GM12891 (cell line): Measurements from ENCODE around the gene RBM34.

Source experiments
- PAX5 ChIP-seq: IDR thresholded peaks from 2 replicates; pipeline ENCODE4 v1.6.1; 2011; ENCODE audit warnings: low read length, moderate library complexity, mild to moderate bottlenecking; ENCODE audit not compliant: insufficient read depth, severe bottlenecking
- POLR2A ChIP-seq: IDR thresholded peaks from 2 replicates; pipeline ENCODE4 v1.6.1; 2011; ENCODE audit warnings: low read depth, low read length, control low read depth
- POLR2AphosphoS5 ChIP-seq: IDR thresholded peaks from 2 replicates; pipeline ENCODE4 v1.6.1; 2011; ENCODE audit warnings: low read depth, low read length, control low read depth
- POU2F2 ChIP-seq: IDR thresholded peaks from 2 replicates; pipeline ENCODE4 v1.6.1; 2011; ENCODE audit warnings: low read depth, mild to moderate bottlenecking, control low read depth, low read length, moderate library complexity
- SPI1 ChIP-seq: IDR thresholded peaks from 2 replicates; pipeline ENCODE4 v1.6.1; 2011; ENCODE audit warnings: low read depth, low read length, control low read depth
- TAF1 ChIP-seq: IDR thresholded peaks from 2 replicates; pipeline ENCODE4 v1.6.1; 2011; ENCODE audit warnings: low read depth, low read length, control low read depth

DNA sequence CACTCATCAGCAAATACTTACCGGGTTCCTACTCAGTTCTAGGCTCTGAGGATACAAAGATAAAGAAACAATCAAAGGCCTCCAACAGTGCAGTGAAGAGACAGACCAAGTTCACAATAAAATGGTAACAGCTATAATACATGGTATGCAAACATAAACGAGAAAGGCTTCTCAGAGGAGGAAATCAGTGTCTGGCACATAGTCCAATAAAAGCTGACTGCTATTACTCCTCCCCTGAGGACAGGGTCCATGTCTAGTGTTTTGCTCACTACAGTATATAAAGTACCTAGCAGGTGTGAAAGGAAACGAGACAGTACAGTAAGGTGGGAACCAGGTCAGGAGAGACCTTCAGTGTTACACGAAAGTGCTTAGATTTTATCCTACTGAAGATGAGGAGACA is 4.3 kb downstream of the RBM34 start:
- TF ChIP-seq POLR2A (no peak), TAF1 (no peak), POLR2AphosphoS5 (no peak), SPI1 (no peak), POU2F2 (no peak), PAX5 (no peak)
